H1 (cell line): ENCODE data around the gene NCAM1.

ENCODE experiments used
- BACH1 ChIP-seq: IDR thresholded peaks from 2 replicates; pipeline ENCODE4 v1.6.1; 2012; ENCODE audit warnings: low read length, improper control_type of control experiment
- CHD2 ChIP-seq: IDR thresholded peaks from 2 replicates; pipeline ENCODE4 v1.6.1; 2012; ENCODE audit warnings: low read length, improper control_type of control experiment
- CTBP2 ChIP-seq: IDR thresholded peaks from 2 replicates; pipeline ENCODE4 v1.7.0; 2011; ENCODE audit warnings: borderline replicate concordance, mild to moderate bottlenecking, moderate library complexity, mixed read lengths, low read length; ENCODE audit not compliant: insufficient read depth, insufficient read length
- EZH2 ChIP-seq: fragments of 200-600 bp; sonication (generic); IDR thresholded peaks from 2 replicates; pipeline ENCODE4 v1.7.1; 2012; ENCODE audit warnings: low read depth, mild to moderate bottlenecking, moderate library complexity, low read length, inconsistent platforms; ENCODE audit not compliant: severe bottlenecking
- POLR2A ChIP-seq, 2 experiments: IDR thresholded peaks; 1 replicate in 1 of 2; 2 replicates in 1 of 2; pipeline ENCODE4 v1.6.1; 2011; ENCODE audit warnings: low read depth in 2 of 2, low read length in 2 of 2, mild to moderate bottlenecking in 2 of 2; ENCODE audit errors: control extremely low read depth in 1 of 2
- RBBP5 ChIP-seq: IDR thresholded peaks from 2 replicates; pipeline ENCODE4 v1.7.1; 2012; ENCODE audit warnings: low read depth, mild to moderate bottlenecking, inconsistent platforms, low read length, moderate library complexity, borderline replicate concordance
- YY1 ChIP-seq: IDR thresholded peaks from 2 replicates; pipeline ENCODE4 v1.6.1; 2011; ENCODE audit warnings: low read depth, mild to moderate bottlenecking, low read length
- ZNF274 ChIP-seq: IDR thresholded peaks from 2 replicates; pipeline ENCODE4 v1.7.0; 2012; ENCODE audit warnings: low read length, borderline replicate concordance; ENCODE audit errors: extremely low read depth
- TF ChIP-seq, protein P1 (sequence below), 3 experiments: IDR thresholded peaks; 1 replicate in 2 of 3; 2 replicates in 1 of 3; pipeline versions ENCODE4 v1.5.1 to v1.6.1; 2011; ENCODE audit warnings: low read length in 3 of 3, mild to moderate bottlenecking in 3 of 3, inconsistent platforms in 2 of 3, low read depth in 1 of 3, moderate library complexity in 1 of 3; ENCODE audit not compliant: insufficient read depth in 1 of 3; ENCODE audit errors: control extremely low read depth in 1 of 3
- TF ChIP-seq, protein P2 (sequence below): IDR thresholded peaks from 2 replicates; pipeline ENCODE4 v1.6.1; 2011; ENCODE audit warnings: low read length, improper control_type of control experiment

DNA sequence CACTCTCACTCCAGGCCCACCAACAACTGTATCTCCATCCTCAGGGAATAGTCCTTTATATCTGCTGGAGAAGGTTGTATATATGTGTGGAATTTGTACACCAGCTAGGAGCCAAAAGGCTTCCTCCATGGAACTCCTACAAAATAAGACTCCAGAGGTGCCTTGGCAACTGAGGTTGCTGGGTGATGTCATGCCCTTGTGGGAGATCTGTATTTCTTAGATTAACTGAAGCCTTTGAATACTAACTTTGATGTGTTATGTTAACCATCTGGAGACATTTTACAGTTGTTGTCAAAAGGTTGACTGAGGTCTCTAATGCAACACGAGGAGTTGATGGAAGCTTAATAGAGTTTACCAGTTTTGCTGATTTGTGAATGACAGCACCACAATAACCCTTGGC, 213.7 kb downstream of the NCAM1 start:
- TF ChIP-seq, protein P1, sequence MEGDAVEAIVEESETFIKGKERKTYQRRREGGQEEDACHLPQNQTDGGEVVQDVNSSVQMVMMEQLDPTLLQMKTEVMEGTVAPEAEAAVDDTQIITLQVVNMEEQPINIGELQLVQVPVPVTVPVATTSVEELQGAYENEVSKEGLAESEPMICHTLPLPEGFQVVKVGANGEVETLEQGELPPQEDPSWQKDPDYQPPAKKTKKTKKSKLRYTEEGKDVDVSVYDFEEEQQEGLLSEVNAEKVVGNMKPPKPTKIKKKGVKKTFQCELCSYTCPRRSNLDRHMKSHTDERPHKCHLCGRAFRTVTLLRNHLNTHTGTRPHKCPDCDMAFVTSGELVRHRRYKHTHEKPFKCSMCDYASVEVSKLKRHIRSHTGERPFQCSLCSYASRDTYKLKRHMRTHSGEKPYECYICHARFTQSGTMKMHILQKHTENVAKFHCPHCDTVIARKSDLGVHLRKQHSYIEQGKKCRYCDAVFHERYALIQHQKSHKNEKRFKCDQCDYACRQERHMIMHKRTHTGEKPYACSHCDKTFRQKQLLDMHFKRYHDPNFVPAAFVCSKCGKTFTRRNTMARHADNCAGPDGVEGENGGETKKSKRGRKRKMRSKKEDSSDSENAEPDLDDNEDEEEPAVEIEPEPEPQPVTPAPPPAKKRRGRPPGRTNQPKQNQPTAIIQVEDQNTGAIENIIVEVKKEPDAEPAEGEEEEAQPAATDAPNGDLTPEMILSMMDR (IDR thresholded peaks at IDR 0.05; ENCODE audit: control extremely low read depth in 1 of 3, insufficient read depth in 1 of 3, low read depth in 1 of 3, low read length in 3 of 3), result no peak
- no peak for TF ChIP-seq CTBP2
- no peak for TF ChIP-seq BACH1
- no peak for TF ChIP-seq YY1
- no peak for TF ChIP-seq RBBP5
- no peak for TF ChIP-seq ZNF274
- no peak for TF ChIP-seq EZH2
- TF ChIP-seq, protein P2, sequence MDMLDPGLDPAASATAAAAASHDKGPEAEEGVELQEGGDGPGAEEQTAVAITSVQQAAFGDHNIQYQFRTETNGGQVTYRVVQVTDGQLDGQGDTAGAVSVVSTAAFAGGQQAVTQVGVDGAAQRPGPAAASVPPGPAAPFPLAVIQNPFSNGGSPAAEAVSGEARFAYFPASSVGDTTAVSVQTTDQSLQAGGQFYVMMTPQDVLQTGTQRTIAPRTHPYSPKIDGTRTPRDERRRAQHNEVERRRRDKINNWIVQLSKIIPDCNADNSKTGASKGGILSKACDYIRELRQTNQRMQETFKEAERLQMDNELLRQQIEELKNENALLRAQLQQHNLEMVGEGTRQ, result no peak
- TF ChIP-seq CHD2, result no peak
- TF ChIP-seq POLR2A (IDR thresholded peaks at IDR 0.05; ENCODE audit: control extremely low read depth in 1 of 2, low read depth in 2 of 2, low read length in 2 of 2), result no peak
